Activated B cell treated with CpG ODN at 0.5 μM for 24 hours (primary cell): ENCODE measurements around the gene PATL2. TPM values are rescaled to one million over a fixed set of nuclear protein-coding genes. Genes with fewer than 3 reads are reported as not detected.

Experiments
- ATAC-seq: fragments of 200-7000 bp; cut with Tn5 transposase; one replicate; pipeline ENCODE4 v1.10.0; 2021; ENCODE audit warnings: low read depth, mild to moderate bottlenecking, moderate library complexity
- CTCF ChIA-PET: fragments of 350-600 bp; sonication (Branson Sonifier 250); formaldehyde crosslinking; loops from one replicate; lab custom pipeline; 2021; ENCODE audit warnings: antibody characterized with exemption; lab: Charles Lee
- POLR2A ChIA-PET: fragments of 350-600 bp; sonication (Branson Sonifier 250); formaldehyde crosslinking; loops from one replicate; lab custom pipeline; 2021; ENCODE audit warnings: antibody characterized with exemption; lab: Charles Lee
- DNase-seq: peaks from one replicate; pipeline ENCODE4 v3.0.0; 2022
- H3K27ac Mint-ChIP-seq: one replicate; pipeline ENCODE4 v1.8.0; 2020; ENCODE audit warnings: mixed read lengths
- H3K27me3 Mint-ChIP-seq: one replicate; pipeline ENCODE4 v1.8.0; 2021; ENCODE audit warnings: mixed read lengths
- H3K36me3 Mint-ChIP-seq: one replicate; pipeline ENCODE4 v1.8.0; 2021; ENCODE audit warnings: low read depth, mixed read lengths
- H3K4me1 Mint-ChIP-seq: one replicate; pipeline ENCODE4 v1.8.0; 2021; ENCODE audit warnings: mixed read lengths
- H3K4me3 Mint-ChIP-seq: one replicate; pipeline ENCODE4 v1.8.0; 2020; ENCODE audit warnings: mild to moderate bottlenecking, mixed read lengths
- H3K9me3 Mint-ChIP-seq: one replicate; pipeline ENCODE4 v1.8.0; 2020; ENCODE audit warnings: mixed read lengths
- intact Hi-C: fragments of 100-400 bp; cut with micrococcal nuclease; formaldehyde crosslinking; loops from one replicate; pipeline ENCODE4 v1.15.1; 2024
- total RNA-seq: library from RNA; stranded (reverse); gene quantifications from 2 replicates; pipeline ENCODE4 v1.2.3, GENCODE V29; 2022
- TF ChIP-seq, protein P1 (sequence below): fragments of 200-600 bp; IDR thresholded peaks from one replicate; pipeline ENCODE4 v1.8.0; 2022; ENCODE audit warnings: antibody characterized with exemption, mild to moderate bottlenecking

The PATL2 gene
- total RNA-seq, 1 donor from 2014 or later: 27.2 TPM

DNA sequence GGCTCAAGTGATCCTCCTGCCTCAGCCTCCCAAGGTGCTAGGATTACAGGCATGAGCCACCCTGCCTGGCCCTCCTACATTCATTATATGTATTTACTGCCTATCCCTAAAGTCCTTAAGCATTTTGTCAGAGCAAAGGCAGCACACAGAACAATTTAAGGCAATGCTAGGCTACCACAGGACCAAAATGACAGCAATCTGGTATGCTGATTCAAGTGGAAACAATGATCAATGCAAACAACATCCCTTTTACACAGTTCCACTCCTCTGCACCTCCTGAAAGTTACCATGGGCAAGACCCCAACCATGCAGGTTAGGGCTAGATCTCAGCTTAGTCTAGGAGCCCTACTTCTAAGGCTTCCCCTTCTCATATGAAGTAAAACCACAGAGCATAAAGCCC is 87.9 kb downstream of the PATL2 start:
- no peak for ATAC-seq
- Mint-ChIP-seq H3K36me3 (peaks cover 91% of the 10 kb centered on the region), H3K27ac (no peak overlapping the region)

DNA sequence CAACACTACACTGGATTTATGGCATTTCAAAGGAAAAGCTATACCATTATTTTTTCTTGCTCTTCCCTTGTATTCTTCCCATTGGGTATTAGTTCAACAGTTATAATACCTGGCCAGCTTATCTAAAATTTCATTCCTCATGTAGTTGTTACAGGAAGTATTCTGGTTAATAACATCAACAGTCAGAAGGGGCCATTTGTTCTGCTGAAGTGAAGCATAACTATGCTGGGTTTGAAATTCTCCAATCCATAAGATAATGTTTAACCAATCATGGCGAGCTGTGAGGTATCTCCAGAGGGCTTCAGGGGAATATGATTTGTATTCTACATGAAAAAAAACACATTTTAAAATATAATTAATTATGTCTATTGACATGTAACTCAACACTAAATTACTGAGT is 91.0 kb downstream of the PATL2 start:
- no peak for DNase-seq
- Mint-ChIP-seq H3K4me3 (no peak overlapping the region), H3K4me1 (peaks cover 2% of the 10 kb centered on the region), H3K9me3 (no peaks in the 10 kb centered on the region), H3K27me3 (no peaks in the 10 kb centered on the region), H3K36me3 (peaks cover 89% of the 10 kb centered on the region), H3K27ac (no peak overlapping the region)
- TF ChIP-seq, protein P1, sequence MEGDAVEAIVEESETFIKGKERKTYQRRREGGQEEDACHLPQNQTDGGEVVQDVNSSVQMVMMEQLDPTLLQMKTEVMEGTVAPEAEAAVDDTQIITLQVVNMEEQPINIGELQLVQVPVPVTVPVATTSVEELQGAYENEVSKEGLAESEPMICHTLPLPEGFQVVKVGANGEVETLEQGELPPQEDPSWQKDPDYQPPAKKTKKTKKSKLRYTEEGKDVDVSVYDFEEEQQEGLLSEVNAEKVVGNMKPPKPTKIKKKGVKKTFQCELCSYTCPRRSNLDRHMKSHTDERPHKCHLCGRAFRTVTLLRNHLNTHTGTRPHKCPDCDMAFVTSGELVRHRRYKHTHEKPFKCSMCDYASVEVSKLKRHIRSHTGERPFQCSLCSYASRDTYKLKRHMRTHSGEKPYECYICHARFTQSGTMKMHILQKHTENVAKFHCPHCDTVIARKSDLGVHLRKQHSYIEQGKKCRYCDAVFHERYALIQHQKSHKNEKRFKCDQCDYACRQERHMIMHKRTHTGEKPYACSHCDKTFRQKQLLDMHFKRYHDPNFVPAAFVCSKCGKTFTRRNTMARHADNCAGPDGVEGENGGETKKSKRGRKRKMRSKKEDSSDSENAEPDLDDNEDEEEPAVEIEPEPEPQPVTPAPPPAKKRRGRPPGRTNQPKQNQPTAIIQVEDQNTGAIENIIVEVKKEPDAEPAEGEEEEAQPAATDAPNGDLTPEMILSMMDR: no peak
- intact Hi-C loops: no loop called here
- ChIA-PET CTCF (no interaction called here), POLR2A (interaction anchor here (0.7 kb wide), 1 partner anchor 95 kb away, joined by 3 read pairs; no protein-coding TSS in a partner anchor)
- no peak for ATAC-seq

More for the DNA sequence above, 87.9 kb downstream of the PATL2 start:
- DNase-seq: no peak
- TF ChIP-seq, protein P1: no peak
- Mint-ChIP-seq H3K4me3 (no peak overlapping the region), H3K9me3 (peaks cover 2% of the 10 kb centered on the region), H3K27me3 (no peaks in the 10 kb centered on the region), H3K4me1 (peaks cover 4% of the 10 kb centered on the region)
- POLR2A ChIA-PET: interaction anchor here (1.1 kb wide), 1 partner anchor 112 kb away, joined by 3 read pairs; no protein-coding TSS in a partner anchor
- intact Hi-C loops: no loop called here
- CTCF ChIA-PET: no interaction called here

DNA sequence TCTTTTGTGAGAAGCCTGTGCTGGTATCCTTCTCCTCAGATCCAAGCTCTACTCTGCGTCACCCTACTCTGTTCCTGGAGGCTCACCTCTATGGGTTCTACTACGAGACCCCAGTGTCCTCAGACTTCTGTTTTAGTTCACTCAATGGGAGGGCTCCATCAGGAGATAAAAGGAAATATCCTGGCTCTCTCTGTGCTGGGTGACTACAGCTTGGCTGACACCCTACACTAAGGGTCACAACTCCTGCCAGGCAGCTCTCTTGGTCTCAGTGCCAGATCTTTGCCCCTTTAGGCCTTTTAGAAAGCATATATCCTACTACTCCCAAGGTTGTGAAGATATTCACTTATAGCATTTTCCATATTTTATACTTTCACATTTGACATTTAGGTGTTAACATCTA is 94.1 kb downstream of the PATL2 start:
- TF ChIP-seq, protein P1: no peak
- Mint-ChIP-seq H3K27me3 (no peaks in the 10 kb centered on the region), H3K4me1 (peaks cover 1% of the 10 kb centered on the region), H3K27ac (no peak overlapping the region), H3K4me3 (no peak overlapping the region), H3K36me3 (peaks cover 86% of the 10 kb centered on the region), H3K9me3 (no peaks in the 10 kb centered on the region)
- DNase-seq: no peak
- intact Hi-C loops: no loop called here
- POLR2A ChIA-PET: no interaction called here
- CTCF ChIA-PET: interaction anchor here (1.2 kb wide), 1 partner anchor 121 kb away, joined by 4 read pairs; no protein-coding TSS in a partner anchor
- no peak for ATAC-seq

Other genes starting within 250 kb of the PATL2 start
- 78.9 and 88.4 TPM in 2 replicates for gene EIF3J, start 174.2 kb downstream of the PATL2 start, total RNA-seq
- 132 and 161 TPM in 2 replicates for gene SPG11, start 47.7 kb downstream of the PATL2 start, total RNA-seq
- 3,396 and 3,707 TPM in 2 replicates for gene B2M, start 194 bp upstream of the PATL2 start, total RNA-seq
- 30.8 and 35.4 TPM in 2 replicates for gene TRIM69, start 25.2 kb upstream of the PATL2 start, total RNA-seq
- gene TERB2, start 245.4 kb upstream of the PATL2 start, total RNA-seq: not detected in 2 replicates